ENCODE data around the gene ERBB2.
A peak's percentile ranks its signal among the peaks of the same experiment; 100 is the strongest.

The ERBB2 gene

DNA sequence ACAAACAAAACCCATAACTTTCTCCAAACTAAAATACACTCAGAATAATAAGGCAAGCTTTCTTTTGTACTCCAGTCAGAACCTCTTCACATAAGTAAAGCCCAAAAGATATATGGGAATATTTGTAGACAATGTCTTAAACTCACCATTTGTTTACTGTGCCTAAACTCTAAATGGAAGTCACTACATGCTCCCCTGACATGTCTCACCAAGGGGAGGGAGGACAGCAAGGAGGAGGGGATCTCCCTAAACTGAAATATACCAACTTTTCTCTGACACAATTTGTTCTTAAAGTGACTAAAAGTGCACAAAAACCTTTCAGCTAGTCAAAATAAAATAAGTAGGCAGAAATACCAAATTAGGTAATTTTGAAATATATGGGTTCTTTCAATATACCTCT, 76.4 kb downstream of the ERBB2 start:
- H3K4me3 ChIP-seq (replicated peaks; ENCODE audit: low read depth, low read length): peak overlapping the region; percentile 61
- DNase-seq (ENCODE audit: extremely low read depth, insufficient read length): no peak
- H3K27me3 ChIP-seq (replicated peaks; ENCODE audit: control insufficient read depth, insufficient read depth, low read length): no peaks in the 10 kb centered on the region
- H3K36me3 ChIP-seq (ENCODE audit: control insufficient read depth, insufficient read depth, low read length): peaks cover 13% of the 10 kb centered on the region
- TF ChIP-seq, protein P1, sequence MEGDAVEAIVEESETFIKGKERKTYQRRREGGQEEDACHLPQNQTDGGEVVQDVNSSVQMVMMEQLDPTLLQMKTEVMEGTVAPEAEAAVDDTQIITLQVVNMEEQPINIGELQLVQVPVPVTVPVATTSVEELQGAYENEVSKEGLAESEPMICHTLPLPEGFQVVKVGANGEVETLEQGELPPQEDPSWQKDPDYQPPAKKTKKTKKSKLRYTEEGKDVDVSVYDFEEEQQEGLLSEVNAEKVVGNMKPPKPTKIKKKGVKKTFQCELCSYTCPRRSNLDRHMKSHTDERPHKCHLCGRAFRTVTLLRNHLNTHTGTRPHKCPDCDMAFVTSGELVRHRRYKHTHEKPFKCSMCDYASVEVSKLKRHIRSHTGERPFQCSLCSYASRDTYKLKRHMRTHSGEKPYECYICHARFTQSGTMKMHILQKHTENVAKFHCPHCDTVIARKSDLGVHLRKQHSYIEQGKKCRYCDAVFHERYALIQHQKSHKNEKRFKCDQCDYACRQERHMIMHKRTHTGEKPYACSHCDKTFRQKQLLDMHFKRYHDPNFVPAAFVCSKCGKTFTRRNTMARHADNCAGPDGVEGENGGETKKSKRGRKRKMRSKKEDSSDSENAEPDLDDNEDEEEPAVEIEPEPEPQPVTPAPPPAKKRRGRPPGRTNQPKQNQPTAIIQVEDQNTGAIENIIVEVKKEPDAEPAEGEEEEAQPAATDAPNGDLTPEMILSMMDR (IDR thresholded peaks at IDR 0.05; ENCODE audit: insufficient read depth, low read length, poor library complexity, severe bottlenecking): no peak

DNA sequence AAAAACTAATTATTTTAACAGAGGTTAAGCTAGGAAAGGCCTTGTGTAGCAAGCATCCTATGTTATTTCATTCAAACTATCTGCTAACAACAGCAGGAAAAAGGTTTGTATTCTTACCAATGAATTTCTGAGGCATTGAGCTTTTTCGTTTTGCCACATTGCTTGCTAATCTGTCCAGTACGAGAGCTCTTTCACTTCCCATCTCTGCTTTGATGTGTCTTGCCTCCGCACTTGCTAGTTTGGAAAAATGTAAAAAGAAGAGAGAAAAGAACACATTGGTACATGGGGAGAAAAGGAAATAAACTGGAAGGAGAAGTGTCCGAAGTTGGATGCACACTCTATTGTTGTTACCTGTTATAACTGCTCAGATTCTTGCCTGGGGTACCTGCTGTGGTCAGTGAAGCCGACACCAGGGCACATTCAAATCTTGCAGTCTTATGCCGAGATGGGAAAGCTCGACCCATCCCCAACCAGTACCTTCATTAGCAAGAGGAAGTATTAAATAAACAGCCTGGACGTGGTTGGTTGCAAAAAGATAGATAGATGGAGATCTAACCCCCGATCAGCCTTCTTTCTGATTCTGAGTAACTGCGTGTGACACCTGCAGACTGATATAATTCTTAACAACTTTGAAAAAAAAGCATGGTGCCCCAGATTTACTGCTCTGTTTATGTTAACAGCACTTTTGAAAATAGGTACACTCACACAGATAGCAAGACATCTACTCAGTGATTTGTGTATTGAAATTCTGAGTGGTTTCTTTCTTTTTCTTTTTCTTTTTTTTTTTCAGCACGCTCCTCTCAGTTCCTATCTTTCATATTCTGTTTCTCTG, 77.9 kb downstream of the ERBB2 start:
- H3K27me3 ChIP-seq (replicated peaks; ENCODE audit: control insufficient read depth, insufficient read depth, low read length): no peaks in the 10 kb centered on the region

More for the DNA sequence above, 77.9 kb downstream of the ERBB2 start:
- Histone ChIP-seq H3K36me3 (ENCODE audit: control insufficient read depth, insufficient read depth, low read length) (peaks cover 14% of the 10 kb centered on the region), H3K4me3 (replicated peaks; ENCODE audit: low read depth, low read length) (peak overlapping the region; percentile 61)
- TF ChIP-seq, protein P1 (IDR thresholded peaks at IDR 0.05; ENCODE audit: insufficient read depth, low read length, poor library complexity, severe bottlenecking): no peak
- DNase-seq (ENCODE audit: extremely low read depth, insufficient read length): peak; percentile 69

Measured in GM06990 (cell line).